Fibroblast of the aortic adventitia (primary cell): ENCODE measurements around the gene YES1. TPM values are rescaled to one million over a fixed set of nuclear protein-coding genes. Genes with fewer than 3 reads are reported as not detected.

ENCODE experiments used
- DNase-seq: peaks from one replicate; pipeline ENCODE4 v3.0.0-alpha.2; 2010; ENCODE audit warnings: low read depth
- H3K4me3 ChIP-seq: 2 replicates; pipeline ENCODE4 v1.5.1; 2011; ENCODE audit warnings: low read depth, mild to moderate bottlenecking, control low read depth, low read length, moderate library complexity
- total RNA-seq: library from RNA; depleted of rRNA; stranded (reverse); fragments of >200 nt; gene quantifications from 2 replicates; pipeline ENCODE4 v1.2.3, GENCODE V29; 2012; ENCODE audit warnings: low replicate concordance
- TF ChIP-seq, protein P1 (sequence below): IDR thresholded peaks from 2 replicates; pipeline ENCODE4 v1.5.1; 2011; ENCODE audit warnings: mild to moderate bottlenecking, low read length, control low read depth, inconsistent platforms; ENCODE audit not compliant: insufficient read depth

The YES1 gene
- total RNA-seq, 1 donor, result 156 TPM

DNA sequence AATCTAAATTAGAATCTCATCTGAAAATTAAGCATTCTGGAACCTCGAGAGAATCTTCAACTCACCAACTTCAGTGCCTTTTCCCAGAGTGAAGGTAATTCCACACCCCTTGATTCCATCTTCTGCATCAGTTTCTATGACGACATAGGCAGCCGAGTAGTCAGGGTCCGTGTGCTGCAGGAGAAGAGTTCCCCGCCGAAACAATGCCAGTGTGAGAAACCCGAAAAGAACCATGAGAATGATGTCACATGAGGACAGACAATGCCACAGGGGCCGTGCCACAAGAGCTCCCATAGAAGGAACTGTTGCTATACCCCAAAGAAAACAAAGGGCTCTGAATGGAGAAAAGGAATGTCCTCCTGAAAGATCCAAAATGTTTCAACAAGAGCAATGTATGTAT lies 105.6 kb downstream of the YES1 start:
- no peak overlapping the region for H3K4me3 ChIP-seq
- DNase-seq, result no peak
- TF ChIP-seq, protein P1, sequence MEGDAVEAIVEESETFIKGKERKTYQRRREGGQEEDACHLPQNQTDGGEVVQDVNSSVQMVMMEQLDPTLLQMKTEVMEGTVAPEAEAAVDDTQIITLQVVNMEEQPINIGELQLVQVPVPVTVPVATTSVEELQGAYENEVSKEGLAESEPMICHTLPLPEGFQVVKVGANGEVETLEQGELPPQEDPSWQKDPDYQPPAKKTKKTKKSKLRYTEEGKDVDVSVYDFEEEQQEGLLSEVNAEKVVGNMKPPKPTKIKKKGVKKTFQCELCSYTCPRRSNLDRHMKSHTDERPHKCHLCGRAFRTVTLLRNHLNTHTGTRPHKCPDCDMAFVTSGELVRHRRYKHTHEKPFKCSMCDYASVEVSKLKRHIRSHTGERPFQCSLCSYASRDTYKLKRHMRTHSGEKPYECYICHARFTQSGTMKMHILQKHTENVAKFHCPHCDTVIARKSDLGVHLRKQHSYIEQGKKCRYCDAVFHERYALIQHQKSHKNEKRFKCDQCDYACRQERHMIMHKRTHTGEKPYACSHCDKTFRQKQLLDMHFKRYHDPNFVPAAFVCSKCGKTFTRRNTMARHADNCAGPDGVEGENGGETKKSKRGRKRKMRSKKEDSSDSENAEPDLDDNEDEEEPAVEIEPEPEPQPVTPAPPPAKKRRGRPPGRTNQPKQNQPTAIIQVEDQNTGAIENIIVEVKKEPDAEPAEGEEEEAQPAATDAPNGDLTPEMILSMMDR, result no peak

DNA sequence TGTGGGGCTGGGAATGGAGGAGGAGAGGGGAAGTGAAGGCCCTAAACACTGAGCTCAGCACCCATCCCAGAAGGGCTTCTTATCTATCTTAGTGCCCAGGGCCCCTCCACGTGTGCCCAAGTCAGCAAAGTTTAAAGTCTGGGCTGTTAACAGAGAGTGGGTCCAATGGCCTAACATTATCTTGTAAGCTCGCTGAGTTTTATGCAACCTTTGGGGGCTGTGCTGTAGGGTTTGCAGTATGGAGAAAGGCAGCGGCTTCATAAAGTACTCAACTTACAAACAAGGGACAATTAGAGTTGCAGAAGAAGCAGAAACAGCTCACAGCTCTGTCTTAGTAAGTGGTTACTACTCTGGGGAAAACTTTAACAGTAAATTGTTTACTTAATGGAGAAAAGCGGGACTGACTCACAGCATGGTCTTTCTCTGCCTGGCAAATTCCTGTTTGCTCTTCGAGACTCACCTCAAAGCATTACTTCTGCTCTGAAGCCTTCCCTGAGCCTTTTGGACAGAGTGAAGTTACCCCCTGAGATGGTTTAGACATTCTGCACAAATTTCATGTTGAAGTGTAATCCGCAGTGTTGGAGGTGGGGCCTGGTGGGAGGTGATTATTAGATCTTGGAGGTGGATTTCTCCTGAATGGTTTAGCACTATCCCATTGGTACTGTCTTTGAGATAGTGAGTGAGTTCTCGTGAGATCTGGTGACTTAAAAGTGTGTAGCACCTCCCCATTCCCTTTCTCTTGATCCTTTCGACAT lies 108.7 kb downstream of the YES1 start:
- peak; percentile 70 for DNase-seq
- H3K4me3 ChIP-seq, result no peak overlapping the region
- TF ChIP-seq, protein P1, result no peak

DNA sequence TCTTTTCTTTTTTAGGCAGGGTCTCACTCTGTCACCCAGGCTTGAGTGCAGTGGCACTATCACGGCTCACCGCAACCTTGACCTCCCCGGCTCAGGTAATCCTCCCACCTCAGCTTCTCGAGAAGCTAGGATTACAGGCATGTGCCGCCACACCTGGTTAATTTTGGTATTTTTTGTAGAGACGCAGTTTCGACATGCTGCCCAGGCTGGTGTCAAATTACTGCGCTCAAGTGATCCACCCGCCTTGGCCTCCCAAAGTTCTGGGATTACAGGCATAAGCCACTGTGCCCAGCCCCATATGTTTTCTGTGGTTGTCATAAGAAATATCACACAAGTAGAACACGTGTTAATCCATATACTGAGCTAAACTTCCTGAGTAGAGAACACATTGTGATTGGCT lies 114.2 kb downstream of the YES1 start:
- no peak for DNase-seq
- TF ChIP-seq, protein P1, result no peak
- H3K4me3 ChIP-seq, result no peak overlapping the region

DNA sequence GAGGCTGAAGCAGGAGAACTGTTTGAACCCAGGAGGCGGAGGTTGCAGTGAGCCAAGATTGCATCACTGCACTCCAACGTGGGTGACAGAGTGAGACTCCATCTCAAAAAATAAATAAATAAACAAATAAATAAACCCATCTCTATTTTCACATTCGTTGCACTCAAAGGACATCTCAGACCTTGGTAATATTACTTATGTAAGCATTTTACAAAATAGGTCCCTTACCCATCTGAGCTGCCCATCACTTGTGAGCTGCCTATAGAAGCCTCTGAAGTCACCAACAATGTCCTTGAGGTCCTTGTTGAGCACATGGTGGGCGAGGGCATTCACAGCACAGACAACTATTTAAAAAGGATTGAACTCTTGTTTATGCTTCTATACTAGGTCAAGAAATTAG lies 115.0 kb downstream of the YES1 start:
- H3K4me3 ChIP-seq, result no peak overlapping the region
- TF ChIP-seq, protein P1, result no peak
- DNase-seq, result no peak

DNA sequence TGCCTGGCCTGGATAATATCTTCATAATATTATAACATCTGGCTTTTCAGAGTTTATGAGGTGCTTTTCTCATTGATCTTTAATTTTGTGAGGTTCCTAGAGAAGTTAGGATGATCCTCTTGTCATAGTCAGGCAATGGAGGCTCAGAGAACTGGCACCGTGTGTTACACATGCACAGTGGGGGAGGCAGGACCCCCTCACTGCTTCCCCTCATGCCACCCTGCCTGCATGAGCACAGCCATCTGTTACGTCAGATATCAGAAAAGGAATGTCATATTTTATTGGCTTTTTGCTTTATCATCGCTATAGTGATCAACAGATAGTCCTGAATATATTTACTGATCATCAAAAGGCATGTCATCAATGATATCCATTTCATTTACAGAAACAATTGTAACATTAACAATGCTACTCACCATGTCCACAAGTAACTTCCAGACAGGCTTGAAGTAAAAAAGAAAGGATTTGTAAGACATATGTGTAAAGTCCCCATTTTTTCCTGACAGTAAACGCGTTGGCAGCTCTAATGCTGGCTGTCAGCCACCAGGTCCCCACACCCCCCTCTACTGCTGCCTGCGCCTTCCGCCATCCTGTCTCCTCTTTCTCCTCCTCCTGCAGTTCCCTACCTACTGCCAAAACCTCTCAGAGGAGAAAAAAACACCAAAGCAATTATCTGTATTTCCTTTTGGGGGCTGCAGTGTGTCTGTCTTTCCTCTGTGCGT lies 118.4 kb downstream of the YES1 start:
- TF ChIP-seq, protein P1, result no peak
- H3K4me3 ChIP-seq, result no peak overlapping the region
- no peak for DNase-seq

DNA sequence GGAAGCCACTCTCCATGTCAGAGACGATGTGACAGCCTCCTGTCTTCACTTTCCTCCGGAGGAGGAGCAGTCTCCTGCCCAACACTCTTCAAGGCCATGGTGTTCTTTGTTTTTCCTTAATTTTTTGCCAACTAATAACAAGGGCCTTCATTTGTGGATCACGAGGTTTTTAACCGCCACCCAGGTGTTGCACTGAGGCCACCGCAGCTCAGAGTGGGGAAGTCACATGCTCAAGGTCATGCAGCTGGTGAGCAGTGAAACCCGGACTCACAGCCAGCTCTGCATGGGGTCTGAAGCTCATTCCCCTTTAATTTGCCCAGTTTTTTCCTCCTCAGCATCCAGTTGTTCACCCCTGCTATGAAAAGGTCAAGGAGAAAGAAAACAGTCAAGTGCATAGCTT lies 119.2 kb downstream of the YES1 start:
- no peak overlapping the region for H3K4me3 ChIP-seq
- no peak for DNase-seq
- TF ChIP-seq, protein P1, result no peak
